ENCODE data around the gene DGKG.

DGKG gene

GRCh38 chr3:186366206-186366605, 4.2 kb upstream of the DGKG start:
- no peak for DNase-seq

GRCh38 chr3:186365202-186365974, 3.4 kb upstream of the DGKG start:
- DNase-seq: no peak

GRCh38 chr3:186362988-186363387, 954 bp upstream of the DGKG start:
- no peak for DNase-seq

- no peak for DNase-seq
Observed at GRCh38 chr3:186362537-186362842, 456 bp upstream of the DGKG start.

- no peak for DNase-seq
Observed at GRCh38 chr3:186361246-186361761, 730 bp downstream of the DGKG start.

GRCh38 chr3:186360779-186361178, 1.3 kb downstream of the DGKG start:
- DNase-seq: no peak

- no peak for DNase-seq
Observed at GRCh38 chr3:186359078-186359477, 3.0 kb downstream of the DGKG start.

GRCh38 chr3:186356152-186356551, 5.9 kb downstream of the DGKG start:
- no peak for DNase-seq

GRCh38 chr3:186354100-186354499, 7.9 kb downstream of the DGKG start:
- no peak for DNase-seq

GRCh38 chr3:186352369-186352768, 9.7 kb downstream of the DGKG start:
- DNase-seq: no peak

GRCh38 chr3:186342197-186342596, 19.8 kb downstream of the DGKG start:
- DNase-seq: no peak

- DNase-seq: no peak
Observed at GRCh38 chr3:186340204-186340603, 21.8 kb downstream of the DGKG start.

- no peak for DNase-seq
Observed at GRCh38 chr3:186339180-186339918, 22.7 kb downstream of the DGKG start.

GRCh38 chr3:186333256-186333655, 28.8 kb downstream of the DGKG start:
- DNase-seq: no peak

- no peak for DNase-seq
Observed at GRCh38 chr3:186330772-186331460, 31.1 kb downstream of the DGKG start.

- DNase-seq: no peak
Observed at GRCh38 chr3:186329589-186329988, 32.4 kb downstream of the DGKG start.

- no peak for DNase-seq
Observed at GRCh38 chr3:186327912-186328487, 34.0 kb downstream of the DGKG start.

- no peak for DNase-seq
Observed at GRCh38 chr3:186322761-186323160, 39.3 kb downstream of the DGKG start.

GRCh38 chr3:186321746-186322145, 40.3 kb downstream of the DGKG start:
- no peak for DNase-seq

GRCh38 chr3:186320862-186321568, 41.0 kb downstream of the DGKG start:
- no peak for DNase-seq

- no peak for DNase-seq
Observed at GRCh38 chr3:186319945-186320344, 42.1 kb downstream of the DGKG start.

- DNase-seq: no peak
Observed at GRCh38 chr3:186318135-186318534, 43.9 kb downstream of the DGKG start.

GRCh38 chr3:186317478-186317877, 44.6 kb downstream of the DGKG start:
- DNase-seq: no peak

All from stimulated activated CD4-positive, alpha-beta T cell treated with anti-CD3 and anti-CD28 coated beads, Interleukin-4, amount 100 ng/mL, for 4 hours (primary cell).